ENCODE data around the gene SERGEF. TPM values are rescaled to one million over a fixed set of nuclear protein-coding genes. Genes with fewer than 3 reads are reported as not detected.

Gene SERGEF
- polyA plus RNA-seq, 2 of the 4 experiments (the other 2 are of a cell fraction) = 20.7 to 24.1 TPM

DNA sequence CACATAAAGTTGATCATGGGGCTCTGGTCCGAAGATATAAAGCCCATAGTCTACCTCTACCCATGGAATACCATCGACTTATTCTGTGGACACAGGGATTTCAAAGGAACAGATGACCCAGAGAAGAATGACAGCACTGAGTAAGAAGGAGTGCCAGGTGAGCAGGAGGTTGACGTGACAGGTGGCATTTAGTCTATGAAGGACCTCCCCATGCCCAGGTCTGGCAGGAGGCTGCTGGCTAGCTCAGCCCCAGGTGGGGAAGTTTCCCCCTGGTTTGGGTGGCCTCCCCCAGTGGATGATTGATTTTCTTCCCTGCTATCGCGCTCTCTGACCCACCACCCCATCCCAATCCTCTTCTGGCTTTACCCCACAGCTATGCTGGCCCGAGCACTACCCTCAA, 239.2 kb downstream of the SERGEF start:
- TF ChIP-seq ESRRA (IDR thresholded peaks at IDR 0.05; ENCODE audit: borderline replicate concordance, low read length) (no peak), JUNB (IDR thresholded peaks at IDR 0.05) (no peak), MAFK (IDR thresholded peaks at IDR 0.05; ENCODE audit: partially characterized antibody) (no peak), HOXB13 (CRISPR knock-in tag; IDR thresholded peaks at IDR 0.05; ENCODE audit: low read depth) (no peak), CEBPB (IDR thresholded peaks at IDR 0.05) (no peak), FOSB (CRISPR knock-in tag; IDR thresholded peaks at IDR 0.05) (no peak), ZSCAN20 (CRISPR knock-in tag; IDR thresholded peaks at IDR 0.05) (no peak), MAZ (IDR thresholded peaks at IDR 0.05; ENCODE audit: borderline replicate concordance, low read depth, low read length) (no peak), RCOR1 (IDR thresholded peaks at IDR 0.05; ENCODE audit: low read depth, low read length) (no peak), ZFP36 (IDR thresholded peaks at IDR 0.05; ENCODE audit: borderline replicate concordance, partially characterized antibody) (no peak), RNF2 (IDR thresholded peaks at IDR 0.05; ENCODE audit: borderline replicate concordance, low read depth) (no peak), EHMT2 (IDR thresholded peaks at IDR 0.05; ENCODE audit: low read depth) (no peak), HEYL (CRISPR knock-in tag; IDR thresholded peaks at IDR 0.05) (no peak)
- TF ChIP-seq, protein P1, sequence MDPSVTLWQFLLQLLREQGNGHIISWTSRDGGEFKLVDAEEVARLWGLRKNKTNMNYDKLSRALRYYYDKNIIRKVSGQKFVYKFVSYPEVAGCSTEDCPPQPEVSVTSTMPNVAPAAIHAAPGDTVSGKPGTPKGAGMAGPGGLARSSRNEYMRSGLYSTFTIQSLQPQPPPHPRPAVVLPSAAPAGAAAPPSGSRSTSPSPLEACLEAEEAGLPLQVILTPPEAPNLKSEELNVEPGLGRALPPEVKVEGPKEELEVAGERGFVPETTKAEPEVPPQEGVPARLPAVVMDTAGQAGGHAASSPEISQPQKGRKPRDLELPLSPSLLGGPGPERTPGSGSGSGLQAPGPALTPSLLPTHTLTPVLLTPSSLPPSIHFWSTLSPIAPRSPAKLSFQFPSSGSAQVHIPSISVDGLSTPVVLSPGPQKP (IDR thresholded peaks at IDR 0.05; ENCODE audit: low read depth, low read length) = no peak
- TF ChIP-seq, protein P2, sequence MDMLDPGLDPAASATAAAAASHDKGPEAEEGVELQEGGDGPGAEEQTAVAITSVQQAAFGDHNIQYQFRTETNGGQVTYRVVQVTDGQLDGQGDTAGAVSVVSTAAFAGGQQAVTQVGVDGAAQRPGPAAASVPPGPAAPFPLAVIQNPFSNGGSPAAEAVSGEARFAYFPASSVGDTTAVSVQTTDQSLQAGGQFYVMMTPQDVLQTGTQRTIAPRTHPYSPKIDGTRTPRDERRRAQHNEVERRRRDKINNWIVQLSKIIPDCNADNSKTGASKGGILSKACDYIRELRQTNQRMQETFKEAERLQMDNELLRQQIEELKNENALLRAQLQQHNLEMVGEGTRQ (IDR thresholded peaks at IDR 0.05) = no peak
- TF ChIP-seq, protein P3, sequence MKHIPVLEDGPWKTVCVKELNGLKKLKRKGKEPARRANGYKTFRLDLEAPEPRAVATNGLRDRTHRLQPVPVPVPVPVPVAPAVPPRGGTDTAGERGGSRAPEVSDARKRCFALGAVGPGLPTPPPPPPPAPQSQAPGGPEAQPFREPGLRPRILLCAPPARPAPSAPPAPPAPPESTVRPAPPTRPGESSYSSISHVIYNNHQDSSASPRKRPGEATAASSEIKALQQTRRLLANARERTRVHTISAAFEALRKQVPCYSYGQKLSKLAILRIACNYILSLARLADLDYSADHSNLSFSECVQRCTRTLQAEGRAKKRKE (CRISPR knock-in tag; IDR thresholded peaks at IDR 0.05; ENCODE audit: low read depth) = no peak
- TF ChIP-seq, protein P4, sequence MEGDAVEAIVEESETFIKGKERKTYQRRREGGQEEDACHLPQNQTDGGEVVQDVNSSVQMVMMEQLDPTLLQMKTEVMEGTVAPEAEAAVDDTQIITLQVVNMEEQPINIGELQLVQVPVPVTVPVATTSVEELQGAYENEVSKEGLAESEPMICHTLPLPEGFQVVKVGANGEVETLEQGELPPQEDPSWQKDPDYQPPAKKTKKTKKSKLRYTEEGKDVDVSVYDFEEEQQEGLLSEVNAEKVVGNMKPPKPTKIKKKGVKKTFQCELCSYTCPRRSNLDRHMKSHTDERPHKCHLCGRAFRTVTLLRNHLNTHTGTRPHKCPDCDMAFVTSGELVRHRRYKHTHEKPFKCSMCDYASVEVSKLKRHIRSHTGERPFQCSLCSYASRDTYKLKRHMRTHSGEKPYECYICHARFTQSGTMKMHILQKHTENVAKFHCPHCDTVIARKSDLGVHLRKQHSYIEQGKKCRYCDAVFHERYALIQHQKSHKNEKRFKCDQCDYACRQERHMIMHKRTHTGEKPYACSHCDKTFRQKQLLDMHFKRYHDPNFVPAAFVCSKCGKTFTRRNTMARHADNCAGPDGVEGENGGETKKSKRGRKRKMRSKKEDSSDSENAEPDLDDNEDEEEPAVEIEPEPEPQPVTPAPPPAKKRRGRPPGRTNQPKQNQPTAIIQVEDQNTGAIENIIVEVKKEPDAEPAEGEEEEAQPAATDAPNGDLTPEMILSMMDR (IDR thresholded peaks at IDR 0.05) = no peak
- CTCF ChIA-PET = interaction anchor here (1.2 to 1.3 kb wide), 2 partner anchors 19 to 205 kb away, joined by 3 to 6 read pairs; no protein-coding TSS in a partner anchor
- no peak for FAIRE-seq
- ATAC-seq = no peak
- H3K27ac ChIP-seq = no peak overlapping the region
- POLR2A ChIA-PET = no interaction called here
- no peak for DNase-seq (ENCODE audit: low read depth in 1 of 2, low spot score in 1 of 2)
- no peak overlapping the region for H3K4me2 ChIP-seq
- no peaks in the 10 kb centered on the region for H3K9me3 ChIP-seq
- H3K4me3 ChIP-seq = no peak overlapping the region
- 0 out of 3 replicates have a peak, but pooled peaks cover 4% of the 10 kb centered on the region for H3K4me1 ChIP-seq
- 43% methylated on average over 6 of the region's 6 CpGs for WGBS (ENCODE audit: missing lambda C conversion rate)

DNA sequence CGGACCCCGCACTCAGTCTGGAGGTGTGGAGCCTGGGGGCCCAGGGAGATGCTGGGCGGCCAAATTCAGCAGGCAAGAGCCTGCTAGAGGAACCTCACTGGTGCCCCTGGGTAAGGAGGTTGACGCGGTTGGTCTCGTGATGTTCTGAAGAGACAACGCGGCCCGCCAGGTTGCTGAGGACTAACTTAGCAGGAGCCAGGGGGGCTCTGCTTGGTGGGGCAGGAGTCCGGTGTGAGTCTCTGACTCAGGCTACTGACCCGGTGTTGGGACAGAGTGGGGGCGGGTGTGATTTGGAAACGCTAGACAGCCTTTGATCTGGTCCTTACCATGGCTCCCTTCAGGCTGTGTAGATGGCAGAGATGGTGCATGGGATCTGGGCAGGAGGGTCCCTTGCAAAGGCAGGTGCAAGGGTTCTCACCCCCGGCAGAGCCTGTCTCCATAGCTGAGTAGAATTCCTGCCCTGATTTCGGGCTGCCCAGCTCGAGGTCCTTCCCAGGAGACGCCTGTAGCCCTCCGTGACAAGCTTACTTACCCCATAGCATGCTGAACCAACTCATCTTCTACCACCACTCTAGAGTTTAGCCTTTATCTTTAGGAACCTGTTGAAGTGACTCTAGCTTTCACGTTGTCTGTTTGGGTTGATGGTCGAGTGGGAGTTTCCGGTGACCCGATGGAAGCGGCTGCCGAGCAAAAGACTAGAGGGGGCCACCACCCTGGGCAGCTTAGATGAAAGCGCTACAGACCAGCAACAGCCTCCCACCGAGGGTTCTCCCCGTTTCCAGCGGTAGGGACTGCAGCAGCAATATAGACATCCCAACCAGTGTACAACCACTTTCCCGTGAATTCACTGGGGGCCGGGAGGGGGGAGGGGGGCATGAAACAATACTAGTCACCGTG, 239.9 kb downstream of the SERGEF start:
- WGBS (ENCODE audit: missing lambda C conversion rate) = 57% methylated on average over 28 of the region's 31 CpGs
- Histone ChIP-seq H3K4me3 (no peak overlapping the region), H3K4me1 (0 out of 3 replicates have a peak, but pooled peaks cover 4% of the 10 kb centered on the region), H3K27ac (no peak overlapping the region), H3K9me3 (no peaks in the 10 kb centered on the region), H3K4me2 (no peak overlapping the region)
- ChIA-PET CTCF (interaction anchor here (1.2 to 1.3 kb wide), 2 partner anchors 19 to 206 kb away, joined by 3 to 6 read pairs; no protein-coding TSS in a partner anchor), POLR2A (no interaction called here)
- FAIRE-seq (no peak), ATAC-seq (no peak), DNase-seq (ENCODE audit: low read depth in 1 of 2, low spot score in 1 of 2) (no peak)
- no peak for TF ChIP-seq CEBPB (IDR thresholded peaks at IDR 0.05)
- TF ChIP-seq FOSL2 (IDR thresholded peaks at IDR 0.05) = no peak
- no peak for TF ChIP-seq FOSL2 (CRISPR knock-in tag; IDR thresholded peaks at IDR 0.05)
- TF ChIP-seq, protein P1 (IDR thresholded peaks at IDR 0.05; ENCODE audit: low read depth, low read length) = no peak
- no peak for TF ChIP-seq EHF (CRISPR knock-in tag; IDR thresholded peaks at IDR 0.05)
- TF ChIP-seq RFX5 (IDR thresholded peaks at IDR 0.05) = no peak
- no peak for TF ChIP-seq POLR2A (IDR thresholded peaks at IDR 0.05; ENCODE audit: low read length)

All from A549 (cell line).